Activated T-cell treated with anti-CD3 and anti-CD28 coated beads, Interleukin-2, amount 50 U/mL, for 1 hour (primary cell): ENCODE data around the gene PHKB.

Experiments
- DNase-seq: peaks from one replicate; pipeline ENCODE4 v3.0.0-alpha.2; 2020

PHKB gene

GRCh38 chr16:47699106-47699505 lies 238.0 kb downstream of the PHKB start:
- no peak for DNase-seq

- DNase-seq: no peak
These were observed 239.9 kb downstream of the PHKB start for GRCh38 chr16:47700857-47701587.

GRCh38 chr16:47705266-47705665 lies 244.1 kb downstream of the PHKB start:
- DNase-seq: no peak

GRCh38 chr16:47711809-47712208 lies 250.7 kb downstream of the PHKB start:
- DNase-seq: no peak

- no peak for DNase-seq
These were observed 251.4 kb downstream of the PHKB start for GRCh38 chr16:47712276-47713224.

GRCh38 chr16:47713225-47713595 lies 252.1 kb downstream of the PHKB start:
- no peak for DNase-seq

- no peak for DNase-seq
These were observed 254.4 kb downstream of the PHKB start for GRCh38 chr16:47715442-47716083.

- DNase-seq: no peak
These were observed 255.4 kb downstream of the PHKB start for GRCh38 chr16:47716571-47716970.

- DNase-seq: no peak
These were observed 258.6 kb downstream of the PHKB start for GRCh38 chr16:47719713-47720112.

- DNase-seq: no peak
These were observed 260.0 kb downstream of the PHKB start for GRCh38 chr16:47721006-47721637.

- DNase-seq: no peak
These were observed 260.9 kb downstream of the PHKB start for GRCh38 chr16:47722046-47722445.

- DNase-seq: no peak
These were observed 263.1 kb downstream of the PHKB start for GRCh38 chr16:47724115-47724785.

GRCh38 chr16:47725188-47725695 lies 264.1 kb downstream of the PHKB start:
- DNase-seq: no peak

GRCh38 chr16:47726031-47726675 lies 265.0 kb downstream of the PHKB start:
- DNase-seq: no peak

GRCh38 chr16:47727131-47727530 lies 266.0 kb downstream of the PHKB start:
- DNase-seq: no peak

GRCh38 chr16:47728205-47728604 lies 267.1 kb downstream of the PHKB start:
- no peak for DNase-seq

GRCh38 chr16:47729701-47730100 lies 268.6 kb downstream of the PHKB start:
- DNase-seq: no peak

GRCh38 chr16:47731252-47731651 lies 270.1 kb downstream of the PHKB start:
- no peak for DNase-seq

- no peak for DNase-seq
These were observed 271.0 kb downstream of the PHKB start for GRCh38 chr16:47732122-47732521.

- no peak for DNase-seq
These were observed 271.5 kb downstream of the PHKB start for GRCh38 chr16:47732523-47733111.
